H9 (cell line): Measurements from ENCODE around the gene CREB5. TPM values are rescaled to one million over a fixed set of nuclear protein-coding genes. Genes with fewer than 3 reads are reported as not detected.

Experiments
- DNase-seq: peaks from one replicate; pipeline ENCODE4 v3.0.0-alpha.2; 2017
- H2AFZ ChIP-seq: one replicate; pipeline ENCODE4 v1.6.1; 2013; ENCODE audit warnings: mild to moderate bottlenecking, low read length, control low read depth, moderate library complexity
- H2AK5ac ChIP-seq: 2 replicates; pipeline ENCODE4 v1.6.1; 2013; ENCODE audit warnings: low read length, control low read depth, mixed read lengths; ENCODE audit not compliant: insufficient read length
- H2BK120ac ChIP-seq: one replicate; pipeline ENCODE4 v1.6.1; 2013; ENCODE audit warnings: low read depth, mild to moderate bottlenecking, low read length, control low read depth, inconsistent platforms; ENCODE audit not compliant: poor library complexity, severe bottlenecking
- H2BK12ac ChIP-seq: 2 replicates; pipeline ENCODE4 v1.6.1; 2013; ENCODE audit warnings: low read length, control low read depth, mixed read lengths, low read depth; ENCODE audit not compliant: insufficient read length
- H2BK15ac ChIP-seq: 2 replicates; pipeline ENCODE4 v1.6.1; 2013; ENCODE audit warnings: low read depth, low read length, control low read depth
- H2BK20ac ChIP-seq: one replicate; pipeline ENCODE4 v1.6.1; 2013; ENCODE audit warnings: low read depth, mild to moderate bottlenecking, low read length, control low read depth, inconsistent platforms; ENCODE audit not compliant: poor library complexity, severe bottlenecking
- H2BK5ac ChIP-seq: 2 replicates; pipeline ENCODE4 v1.6.1; 2013; ENCODE audit warnings: low read length, control low read depth, mixed read lengths; ENCODE audit not compliant: insufficient read length
- H3K14ac ChIP-seq: 2 replicates; pipeline ENCODE4 v1.6.1; 2013; ENCODE audit warnings: low read length, control low read depth; ENCODE audit not compliant: insufficient read depth
- H3K18ac ChIP-seq: 2 replicates; pipeline ENCODE4 v1.6.1; 2013; ENCODE audit warnings: low read depth, mild to moderate bottlenecking, mixed read lengths, low read length, control low read depth; ENCODE audit not compliant: insufficient read length
- H3K23ac ChIP-seq: 2 replicates; pipeline ENCODE4 v1.6.1; 2013; ENCODE audit warnings: low read length, control low read depth, mixed read lengths, low read depth; ENCODE audit not compliant: insufficient read length
- H3K23me2 ChIP-seq: 2 replicates; pipeline ENCODE4 v1.6.1; 2013; ENCODE audit warnings: low read depth, mild to moderate bottlenecking, mixed read lengths, low read length, control low read depth; ENCODE audit not compliant: insufficient read length, poor library complexity, severe bottlenecking
- H3K27ac ChIP-seq: 2 replicates; pipeline ENCODE4 v1.5.1; 2013; ENCODE audit warnings: low read length, control low read depth, mixed read lengths, low read depth; ENCODE audit not compliant: insufficient read length
- H3K27me3 ChIP-seq: 2 replicates; pipeline ENCODE4 v1.6.1; 2013; ENCODE audit warnings: low read length, control low read depth, inconsistent platforms; ENCODE audit not compliant: insufficient read depth
- H3K4ac ChIP-seq: 2 replicates; pipeline ENCODE4 v1.6.1; 2013; ENCODE audit warnings: low read depth, mild to moderate bottlenecking, control low read depth, inconsistent platforms, low read length, moderate library complexity
- H3K4me1 ChIP-seq: 2 replicates; pipeline ENCODE4 v1.6.1; 2013; ENCODE audit warnings: low read length, control low read depth, inconsistent platforms; ENCODE audit not compliant: insufficient read depth
- H3K4me2 ChIP-seq: 2 replicates; pipeline ENCODE4 v1.6.1; 2013; ENCODE audit warnings: low read length, control low read depth, mixed read lengths; ENCODE audit not compliant: insufficient read length, insufficient read depth
- H3K56ac ChIP-seq: 2 replicates; pipeline ENCODE4 v1.6.1; 2013; ENCODE audit warnings: low read depth, mild to moderate bottlenecking, mixed read lengths, low read length, control low read depth; ENCODE audit not compliant: insufficient read length
- H3K79me1 ChIP-seq: 2 replicates; pipeline ENCODE4 v1.6.1; 2013; ENCODE audit warnings: low read depth, mild to moderate bottlenecking, moderate library complexity, low read length, control low read depth, inconsistent platforms; ENCODE audit not compliant: insufficient read depth, poor library complexity, severe bottlenecking
- H3K79me2 ChIP-seq: 2 replicates; pipeline ENCODE4 v1.6.1; 2013; ENCODE audit warnings: low read length, control low read depth, inconsistent platforms; ENCODE audit not compliant: insufficient read depth
- H3K9ac ChIP-seq: 2 replicates; pipeline ENCODE4 v1.6.1; 2013; ENCODE audit warnings: low read length, control low read depth, mixed read lengths; ENCODE audit not compliant: insufficient read length; ENCODE audit errors: extremely low read depth
- H3K9me3 ChIP-seq: one replicate; pipeline ENCODE4 v1.6.1; 2013; ENCODE audit warnings: low read depth, low read length, inconsistent platforms; ENCODE audit not compliant: control insufficient read depth
- H3T11ph ChIP-seq: one replicate; pipeline ENCODE4 v1.6.1; 2013; ENCODE audit warnings: mild to moderate bottlenecking, low read length, control low read depth, inconsistent platforms
- H4K20me1 ChIP-seq: one replicate; pipeline ENCODE4 v1.6.1; 2013; ENCODE audit not compliant: control insufficient read depth, insufficient read length, insufficient read depth
- H4K5ac ChIP-seq: 2 replicates; pipeline ENCODE4 v1.6.1; 2013; ENCODE audit warnings: low read depth, mild to moderate bottlenecking, mixed read lengths, low read length, control low read depth; ENCODE audit not compliant: insufficient read length
- H4K8ac ChIP-seq: replicated peaks from 2 replicates; pipeline ENCODE4 v1.6.1; 2013; ENCODE audit warnings: low read length, control low read depth, mixed read lengths, low read depth; ENCODE audit not compliant: insufficient read length
- H4K91ac ChIP-seq: 2 replicates; pipeline ENCODE4 v1.6.1; 2013; ENCODE audit warnings: low read depth, mild to moderate bottlenecking, moderate library complexity, mixed read lengths, low read length, control low read depth; ENCODE audit not compliant: insufficient read length
- H3K27ac Mint-ChIP-seq, 3 experiments: 2 replicates in 2 of 3; 3 replicates in 1 of 3; pipeline ENCODE4 v1.8.0; 2020 to 2021; ENCODE audit warnings: mixed read lengths in 3 of 3, mild to moderate bottlenecking in 1 of 3, moderate library complexity in 1 of 3
- H3K27me3 Mint-ChIP-seq: 2 replicates; pipeline ENCODE4 v1.8.0; 2021; ENCODE audit warnings: low read depth, mild to moderate bottlenecking, moderate library complexity, mixed read lengths
- H3K36me3 Mint-ChIP-seq, 3 experiments: 2 replicates in 2 of 3; 3 replicates in 1 of 3; pipeline ENCODE4 v1.8.0; 2020 to 2021; ENCODE audit warnings: low read depth in 3 of 3, mixed read lengths in 3 of 3; ENCODE audit not compliant: insufficient read depth in 1 of 3
- H3K4me1 Mint-ChIP-seq, 2 experiments: 2 replicates each; pipeline ENCODE4 v1.8.0; 2020; ENCODE audit warnings: mixed read lengths in 2 of 2
- H3K4me3 Mint-ChIP-seq, 2 experiments: 2 replicates in 1 of 2; 3 replicates in 1 of 2; pipeline ENCODE4 v1.8.0; 2020 to 2021; ENCODE audit warnings: mild to moderate bottlenecking in 2 of 2, mixed read lengths in 2 of 2, moderate library complexity in 1 of 2
- H3K9me3 Mint-ChIP-seq, 2 experiments: 2 replicates in 1 of 2; 3 replicates in 1 of 2; pipeline ENCODE4 v1.8.0; 2020; ENCODE audit warnings: mild to moderate bottlenecking in 2 of 2, mixed read lengths in 2 of 2, moderate library complexity in 1 of 2
- WGBS: extraction: QIAGEN DNeasy Blood & Tissue Kit; methylation state at CpG from one replicate; pipeline ENCODE4 v1.1.7; 2013; ENCODE audit warnings: missing lambda C conversion rate, low lambda C conversion rate, mixed read lengths; ENCODE audit not compliant: insufficient read length; ENCODE audit errors: extremely low coverage; 5-methylcytosine and 5-hydroxymethylcytosine counted together
- total RNA-seq: library from RNA; stranded (reverse); gene quantifications from 2 replicates; pipeline ENCODE4 v1.2.1, GENCODE V29; 2021
- TF ChIP-seq, protein P1 (sequence below): fragments of 200-600 bp; sonication (generic); conservative IDR thresholded peaks from 3 replicates; pipeline ENCODE4 v1.8.0; 2021; ENCODE audit warnings: antibody characterized with exemption, mild to moderate bottlenecking

The CREB5 gene
- total RNA-seq, 1 experiment from 2014 or later, result 4.0 TPM

DNA sequence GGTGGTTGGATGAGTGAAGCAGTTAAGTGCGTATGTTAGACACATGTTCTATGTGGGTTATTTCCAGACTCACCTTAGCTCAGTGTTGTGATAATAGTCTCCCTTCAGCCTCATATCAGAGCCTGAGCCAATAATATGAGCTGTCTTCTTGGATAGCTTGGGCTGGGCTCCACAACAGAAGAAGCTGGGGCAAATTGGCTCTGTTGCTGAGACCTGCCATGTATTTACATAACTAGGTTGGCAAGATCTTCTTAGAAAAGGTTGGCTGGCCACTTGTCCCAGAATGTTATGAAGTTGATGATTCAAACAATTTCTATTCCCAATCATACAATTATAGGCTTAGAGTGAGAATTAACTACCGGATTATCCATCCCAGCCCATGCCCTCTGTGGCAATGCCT lies 35.7 kb upstream of the CREB5 start:
- H2BK120ac ChIP-seq, result no peak overlapping the region
- H3K79me1 ChIP-seq, result no peaks in the 10 kb centered on the region
- no peak overlapping the region for H3K18ac ChIP-seq
- peaks cover 0 to 3% of the 10 kb centered on the region in 2 experiments; a peak in 2 of 4 replicates for H3K4me1 Mint-ChIP-seq
- no peaks in the 10 kb centered on the region for H3K4me1 ChIP-seq
- H3K36me3 Mint-ChIP-seq, result no peaks in the 10 kb centered on the region; a peak in 1 of 7 replicates
- H3K9me3 ChIP-seq, result no peaks in the 10 kb centered on the region
- H4K8ac ChIP-seq, result no peak overlapping the region
- H3K79me2 ChIP-seq, result no peaks in the 10 kb centered on the region
- no peak for DNase-seq
- no peak overlapping the region for H3K4ac ChIP-seq
- H3K23me2 ChIP-seq, result no peaks in the 10 kb centered on the region
- TF ChIP-seq, protein P1, sequence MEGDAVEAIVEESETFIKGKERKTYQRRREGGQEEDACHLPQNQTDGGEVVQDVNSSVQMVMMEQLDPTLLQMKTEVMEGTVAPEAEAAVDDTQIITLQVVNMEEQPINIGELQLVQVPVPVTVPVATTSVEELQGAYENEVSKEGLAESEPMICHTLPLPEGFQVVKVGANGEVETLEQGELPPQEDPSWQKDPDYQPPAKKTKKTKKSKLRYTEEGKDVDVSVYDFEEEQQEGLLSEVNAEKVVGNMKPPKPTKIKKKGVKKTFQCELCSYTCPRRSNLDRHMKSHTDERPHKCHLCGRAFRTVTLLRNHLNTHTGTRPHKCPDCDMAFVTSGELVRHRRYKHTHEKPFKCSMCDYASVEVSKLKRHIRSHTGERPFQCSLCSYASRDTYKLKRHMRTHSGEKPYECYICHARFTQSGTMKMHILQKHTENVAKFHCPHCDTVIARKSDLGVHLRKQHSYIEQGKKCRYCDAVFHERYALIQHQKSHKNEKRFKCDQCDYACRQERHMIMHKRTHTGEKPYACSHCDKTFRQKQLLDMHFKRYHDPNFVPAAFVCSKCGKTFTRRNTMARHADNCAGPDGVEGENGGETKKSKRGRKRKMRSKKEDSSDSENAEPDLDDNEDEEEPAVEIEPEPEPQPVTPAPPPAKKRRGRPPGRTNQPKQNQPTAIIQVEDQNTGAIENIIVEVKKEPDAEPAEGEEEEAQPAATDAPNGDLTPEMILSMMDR, result no peak
- H2BK15ac ChIP-seq, result no peak overlapping the region
- no peak overlapping the region for H3K14ac ChIP-seq
- H4K20me1 ChIP-seq, result no peaks in the 10 kb centered on the region
- no peak overlapping the region for H2BK5ac ChIP-seq
- WGBS, result no CpG with 5 or more reads among the region's 2 CpGs
- H3K23ac ChIP-seq, result no peak overlapping the region
- H3K27me3 Mint-ChIP-seq, result no peaks in the 10 kb centered on the region
- H3K27me3 ChIP-seq, result no peaks in the 10 kb centered on the region
- H3K4me2 ChIP-seq, result no peak overlapping the region
- H3K56ac ChIP-seq, result no peak overlapping the region
- no peak overlapping the region for H3K9ac ChIP-seq
- H3K27ac Mint-ChIP-seq, result no peak overlapping the region
- no peak overlapping the region for H4K5ac ChIP-seq
- no peak overlapping the region for H3T11ph ChIP-seq
- H2BK20ac ChIP-seq, result no peak overlapping the region
- no peak overlapping the region; a peak in 1 of 5 replicates for H3K4me3 Mint-ChIP-seq
- H2AK5ac ChIP-seq, result no peak overlapping the region
- no peak overlapping the region for H4K91ac ChIP-seq
- no peak overlapping the region for H3K27ac ChIP-seq
- H2BK12ac ChIP-seq, result no peak overlapping the region
- no peaks in the 10 kb centered on the region for H3K9me3 Mint-ChIP-seq
- H2AFZ ChIP-seq, result no peak overlapping the region
